GM19324 (cell line): ENCODE data around the gene HMCES.
"Not testable (repeated sequence)": the region's sequence is repeated elsewhere in the genome, so short reads cannot be mapped to it uniquely, and the experiment has no call there.

ENCODE experiments used
- ATAC-seq: cut with Tn5 transposase; IDR thresholded peaks from one replicate; pipeline ENCODE4 v1.9.1; 2021; ENCODE audit warnings: mild to moderate bottlenecking, moderate library complexity; ENCODE audit not compliant: unreplicated experiment, low FRiP score

The HMCES gene

GRCh38 chr3:129343643-129344360 is 65.1 kb downstream of the HMCES start:
- no peak for ATAC-seq

- ATAC-seq: no peak
Observed at GRCh38 chr3:129344540-129345220, 66.0 kb downstream of the HMCES start.

GRCh38 chr3:129345281-129345680 is 66.6 kb downstream of the HMCES start:
- ATAC-seq: no peak

GRCh38 chr3:129345971-129346370 is 67.3 kb downstream of the HMCES start:
- ATAC-seq: no peak

- ATAC-seq: no peak
Observed at GRCh38 chr3:129346695-129347457, 68.2 kb downstream of the HMCES start.

GRCh38 chr3:129347458-129347845 is 68.8 kb downstream of the HMCES start:
- no peak for ATAC-seq

- no peak for ATAC-seq
Observed at GRCh38 chr3:129348734-129349133, 70.1 kb downstream of the HMCES start.

GRCh38 chr3:129349169-129349568 is 70.5 kb downstream of the HMCES start:
- ATAC-seq: not testable (repeated sequence)

- ATAC-seq: no peak
Observed at GRCh38 chr3:129349791-129350190, 71.1 kb downstream of the HMCES start.

GRCh38 chr3:129352045-129352444 is 73.4 kb downstream of the HMCES start:
- ATAC-seq: no peak

- ATAC-seq: no peak
Observed at GRCh38 chr3:129352650-129353588, 74.2 kb downstream of the HMCES start.

- ATAC-seq: no peak
Observed at GRCh38 chr3:129353589-129353941, 74.9 kb downstream of the HMCES start.
